HepG2 (cell line): ENCODE measurements around the gene PUS3. TPM values are rescaled to one million over a fixed set of nuclear protein-coding genes. Genes with fewer than 3 reads are reported as not detected.
A peak's percentile ranks its signal among the peaks of the same experiment; 100 is the strongest.

Experiments used
- CEBPB ChIP-seq: IDR thresholded peaks from 2 replicates; pipeline ENCODE4 v1.6.1; 2011; ENCODE audit warnings: low read depth, low read length, improper control_type of control experiment, borderline replicate concordance
- EHMT2 ChIP-seq: fragments of 200-600 bp; sonication (generic); IDR thresholded peaks from 2 replicates; pipeline ENCODE4 v1.7.0; 2017; ENCODE audit warnings: antibody characterized with exemption, low read depth, low read length, borderline replicate concordance
- FOXC1 ChIP-seq: sonication (generic); formaldehyde crosslinking; IDR thresholded peaks from 2 replicates; pipeline ENCODE4 v1.8.0; 2022; ENCODE audit warnings: mild to moderate bottlenecking, missing genetic modification reagents, borderline replicate concordance
- IKZF1 ChIP-seq: fragments of 450-650 bp; IDR thresholded peaks from 2 replicates; pipeline ENCODE4 v1.7.1; 2016
- KLF11 ChIP-seq: IDR thresholded peaks from 2 replicates; pipeline ENCODE4 v1.6.1; 2016; ENCODE audit warnings: missing compliant biosample characterization
- MATR3 ChIP-seq: sonication (generic); formaldehyde crosslinking; IDR thresholded peaks from 2 replicates; pipeline ENCODE4 v1.4.0; 2020; ENCODE audit warnings: missing genetic modification reagents
- MED1 ChIP-seq: sonication (generic); formaldehyde crosslinking; IDR thresholded peaks from 2 replicates; pipeline ENCODE4 v1.4.0; 2020; ENCODE audit warnings: missing genetic modification reagents
- NFATC3 ChIP-seq: sonication (generic); formaldehyde crosslinking; IDR thresholded peaks from 2 replicates; pipeline ENCODE4 v1.5.1; 2020; ENCODE audit warnings: mild to moderate bottlenecking, missing genetic modification reagents
- PPARG ChIP-seq: conservative IDR thresholded peaks from 2 replicates; pipeline ENCODE4 v1.6.1; 2016; ENCODE audit warnings: missing biosample characterization, missing genetic modification reagents
- SIN3A ChIP-seq: IDR thresholded peaks from 2 replicates; pipeline ENCODE4 v1.6.1; 2011; ENCODE audit warnings: low read depth, mild to moderate bottlenecking, control low read depth, low read length, borderline replicate concordance
- STAG1 ChIP-seq: sonication (generic); formaldehyde crosslinking; IDR thresholded peaks from 2 replicates; pipeline ENCODE4 v1.4.0; 2020; ENCODE audit warnings: missing genetic modification reagents
- YEATS2 ChIP-seq: sonication (generic); formaldehyde crosslinking; IDR thresholded peaks from 2 replicates; pipeline ENCODE4 v1.4.0; 2020; ENCODE audit warnings: missing genetic modification reagents, borderline replicate concordance
- ZMYM4 ChIP-seq: sonication (generic); formaldehyde crosslinking; IDR thresholded peaks from 2 replicates; pipeline ENCODE4 v1.8.1; 2023; ENCODE audit warnings: mild to moderate bottlenecking, missing genetic modification reagents
- ZNF850 ChIP-seq: sonication (generic); formaldehyde crosslinking; conservative IDR thresholded peaks from 2 replicates; pipeline ENCODE4 v1.9.0; 2021; ENCODE audit warnings: mild to moderate bottlenecking, missing genetic modification reagents
- ZSCAN12 ChIP-seq: sonication (generic); formaldehyde crosslinking; IDR thresholded peaks from 2 replicates; pipeline ENCODE4 v1.9.0; 2021; ENCODE audit warnings: mild to moderate bottlenecking, missing genetic modification reagents
- ZZZ3 ChIP-seq: sonication (generic); formaldehyde crosslinking; IDR thresholded peaks from 2 replicates; pipeline ENCODE4 v1.4.0; 2020; ENCODE audit warnings: missing genetic modification reagents, mild to moderate bottlenecking, borderline replicate concordance
- polyA plus RNA-seq, 8 experiments: library from polyadenylated mRNA; depleted of rRNA in 3 of 8; stranded (reverse) in 7 of 8; unstranded in 1 of 8; fragments of >200 nt; fragmentation: Illumina TruSeq in 4 of 8; extraction: Trizol in 4 of 8; gene quantifications; 2 replicates each; pipeline versions ENCODE4 v1.2.1 to v1.2.3, GENCODE V29; 2011 to 2016; ENCODE audit warnings: low read depth in 4 of 8, missing spikeins in 1 of 8, mixed read lengths in 1 of 8; ENCODE audit not compliant: insufficient read depth in 1 of 8
- total RNA-seq, 5 experiments: library from RNA; depleted of rRNA; stranded (reverse); fragments of >200 nt; fragmentation: Illumina TruSeq; extraction: Trizol; gene quantifications; 2 replicates each; pipeline ENCODE4 v1.2.3, GENCODE V29; 2016; ENCODE audit warnings: low read depth in 1 of 5
- TF ChIP-seq, protein P1 (sequence below): sonication (generic); formaldehyde crosslinking; IDR thresholded peaks from 2 replicates; pipeline ENCODE4 v1.8.0; 2022; ENCODE audit warnings: low read depth, missing genetic modification reagents
- TF ChIP-seq, protein P2 (sequence below): IDR thresholded peaks from 2 replicates; pipeline ENCODE4 v1.6.1; 2016; ENCODE audit warnings: missing compliant biosample characterization, missing genetic modification reagents, borderline replicate concordance
- TF ChIP-seq, protein P3 (sequence below): sonication (generic); formaldehyde crosslinking; IDR thresholded peaks from 2 replicates; pipeline ENCODE4 v1.4.0; 2020; ENCODE audit warnings: mild to moderate bottlenecking, missing genetic modification reagents
- TF ChIP-seq, protein P4 (sequence below), 2 experiments: IDR thresholded peaks; 2 replicates each; pipeline ENCODE4 v1.6.1; 2011 to 2012; ENCODE audit warnings: low read length in 2 of 2, borderline replicate concordance in 1 of 2, low read depth in 1 of 2, mild to moderate bottlenecking in 1 of 2, moderate library complexity in 1 of 2
- TF ChIP-seq, protein P5 (sequence below): sonication (generic); formaldehyde crosslinking; IDR thresholded peaks from 2 replicates; pipeline ENCODE4 v1.5.1; 2020; ENCODE audit warnings: missing genetic modification reagents, mild to moderate bottlenecking, borderline replicate concordance

PUS3 gene
- total and polyA plus RNA-seq, 2 of the 13 experiments (the other 11 are each of a cell fraction or from before 2014, with no cell fraction given): 6.0 to 18.2 TPM

DNA sequence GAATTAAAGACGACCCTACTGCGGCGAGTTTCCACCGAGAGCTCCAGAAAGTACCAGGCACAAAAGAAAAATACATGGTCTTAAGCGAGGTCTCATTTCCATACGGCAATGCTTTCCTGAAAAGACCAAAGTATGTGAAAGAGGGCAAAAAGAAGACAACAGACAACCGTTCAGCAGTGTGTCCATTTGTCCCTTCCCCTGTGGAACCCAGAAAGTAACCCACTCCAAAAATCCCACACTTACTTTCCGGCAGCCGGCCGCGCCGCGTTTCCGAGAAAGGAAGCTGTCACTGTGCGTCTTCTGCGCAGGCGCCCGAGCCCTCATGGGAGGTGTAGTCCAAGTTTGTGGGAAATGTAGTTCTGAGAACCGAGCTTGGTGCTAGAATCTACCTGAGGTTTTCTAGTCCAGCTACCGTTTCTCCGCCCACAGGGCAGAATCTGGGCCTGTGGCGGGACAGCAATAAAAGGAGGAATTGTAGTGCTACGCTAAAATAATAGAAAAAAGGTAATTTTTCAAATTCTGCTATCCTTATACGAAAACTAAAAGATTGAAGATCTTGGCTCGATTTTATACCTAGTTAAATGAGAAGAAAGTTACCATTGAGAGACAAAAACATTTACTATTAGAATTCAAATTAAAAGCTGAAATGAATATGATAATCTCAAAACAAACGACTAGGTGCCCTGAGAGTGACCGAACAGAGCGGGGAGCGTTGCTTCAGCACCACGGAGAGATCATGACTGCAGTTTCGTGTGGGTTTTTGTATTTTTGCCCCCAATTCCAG is at the start of gene PUS3 (continued):
- TF ChIP-seq, protein P1, sequence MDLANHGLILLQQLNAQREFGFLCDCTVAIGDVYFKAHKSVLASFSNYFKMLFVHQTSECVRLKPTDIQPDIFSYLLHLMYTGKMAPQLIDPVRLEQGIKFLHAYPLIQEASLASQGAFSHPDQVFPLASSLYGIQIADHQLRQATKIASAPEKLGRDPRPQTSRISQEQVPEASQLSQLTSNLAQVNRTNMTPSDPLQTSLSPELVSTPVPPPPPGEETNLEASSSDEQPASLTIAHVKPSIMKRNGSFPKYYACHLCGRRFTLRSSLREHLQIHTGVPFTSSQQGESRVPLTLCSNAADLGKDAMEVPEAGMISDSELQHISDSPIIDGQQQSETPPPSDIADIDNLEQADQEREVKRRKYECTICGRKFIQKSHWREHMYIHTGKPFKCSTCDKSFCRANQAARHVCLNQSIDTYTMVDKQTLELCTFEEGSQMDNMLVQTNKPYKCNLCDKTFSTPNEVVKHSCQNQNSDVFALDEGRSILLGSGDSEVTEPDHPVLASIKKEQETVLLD (CRISPR knock-in tag): no peak
- TF ChIP-seq, protein P2, sequence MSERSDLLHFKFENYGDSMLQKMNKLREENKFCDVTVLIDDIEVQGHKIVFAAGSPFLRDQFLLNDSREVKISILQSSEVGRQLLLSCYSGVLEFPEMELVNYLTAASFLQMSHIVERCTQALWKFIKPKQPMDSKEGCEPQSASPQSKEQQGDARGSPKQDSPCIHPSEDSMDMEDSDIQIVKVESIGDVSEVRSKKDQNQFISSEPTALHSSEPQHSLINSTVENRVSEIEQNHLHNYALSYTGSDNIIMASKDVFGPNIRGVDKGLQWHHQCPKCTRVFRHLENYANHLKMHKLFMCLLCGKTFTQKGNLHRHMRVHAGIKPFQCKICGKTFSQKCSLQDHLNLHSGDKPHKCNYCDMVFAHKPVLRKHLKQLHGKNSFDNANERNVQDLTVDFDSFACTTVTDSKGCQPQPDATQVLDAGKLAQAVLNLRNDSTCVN (CRISPR knock-in tag): no peak; the same call in 1 of the 2 replicates
- TF ChIP-seq ZSCAN12 (CRISPR knock-in tag) (no peak), KLF11 (CRISPR knock-in tag) (no peak), MATR3 (CRISPR knock-in tag) (no peak), IKZF1 (no peak), NFATC3 (CRISPR knock-in tag) (no peak), EHMT2 (peak; percentile 93), CEBPB (no peak), SIN3A (peak; percentile 85), ZNF850 (no peak), MED1 (CRISPR knock-in tag) (peak; percentile 27; the same call in 1 of the 2 replicates), PPARG (CRISPR knock-in tag) (0 out of 2 replicates have a peak, but pooled peaks have one; percentile 9), ZMYM4 (CRISPR knock-in tag) (no peak), STAG1 (CRISPR knock-in tag) (no peak), YEATS2 (CRISPR knock-in tag) (peak; percentile 82; the same call in 1 of the 2 replicates), FOXC1 (CRISPR knock-in tag) (0 out of 2 replicates have a peak, but pooled peaks have one; percentile 49), ZZZ3 (CRISPR knock-in tag) (no peak)
- TF ChIP-seq, protein P3, sequence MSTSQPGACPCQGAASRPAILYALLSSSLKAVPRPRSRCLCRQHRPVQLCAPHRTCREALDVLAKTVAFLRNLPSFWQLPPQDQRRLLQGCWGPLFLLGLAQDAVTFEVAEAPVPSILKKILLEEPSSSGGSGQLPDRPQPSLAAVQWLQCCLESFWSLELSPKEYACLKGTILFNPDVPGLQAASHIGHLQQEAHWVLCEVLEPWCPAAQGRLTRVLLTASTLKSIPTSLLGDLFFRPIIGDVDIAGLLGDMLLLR: no peak
- TF ChIP-seq, protein P4, sequence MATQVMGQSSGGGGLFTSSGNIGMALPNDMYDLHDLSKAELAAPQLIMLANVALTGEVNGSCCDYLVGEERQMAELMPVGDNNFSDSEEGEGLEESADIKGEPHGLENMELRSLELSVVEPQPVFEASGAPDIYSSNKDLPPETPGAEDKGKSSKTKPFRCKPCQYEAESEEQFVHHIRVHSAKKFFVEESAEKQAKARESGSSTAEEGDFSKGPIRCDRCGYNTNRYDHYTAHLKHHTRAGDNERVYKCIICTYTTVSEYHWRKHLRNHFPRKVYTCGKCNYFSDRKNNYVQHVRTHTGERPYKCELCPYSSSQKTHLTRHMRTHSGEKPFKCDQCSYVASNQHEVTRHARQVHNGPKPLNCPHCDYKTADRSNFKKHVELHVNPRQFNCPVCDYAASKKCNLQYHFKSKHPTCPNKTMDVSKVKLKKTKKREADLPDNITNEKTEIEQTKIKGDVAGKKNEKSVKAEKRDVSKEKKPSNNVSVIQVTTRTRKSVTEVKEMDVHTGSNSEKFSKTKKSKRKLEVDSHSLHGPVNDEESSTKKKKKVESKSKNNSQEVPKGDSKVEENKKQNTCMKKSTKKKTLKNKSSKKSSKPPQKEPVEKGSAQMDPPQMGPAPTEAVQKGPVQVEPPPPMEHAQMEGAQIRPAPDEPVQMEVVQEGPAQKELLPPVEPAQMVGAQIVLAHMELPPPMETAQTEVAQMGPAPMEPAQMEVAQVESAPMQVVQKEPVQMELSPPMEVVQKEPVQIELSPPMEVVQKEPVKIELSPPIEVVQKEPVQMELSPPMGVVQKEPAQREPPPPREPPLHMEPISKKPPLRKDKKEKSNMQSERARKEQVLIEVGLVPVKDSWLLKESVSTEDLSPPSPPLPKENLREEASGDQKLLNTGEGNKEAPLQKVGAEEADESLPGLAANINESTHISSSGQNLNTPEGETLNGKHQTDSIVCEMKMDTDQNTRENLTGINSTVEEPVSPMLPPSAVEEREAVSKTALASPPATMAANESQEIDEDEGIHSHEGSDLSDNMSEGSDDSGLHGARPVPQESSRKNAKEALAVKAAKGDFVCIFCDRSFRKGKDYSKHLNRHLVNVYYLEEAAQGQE (IDR thresholded peaks at IDR 0.05; ENCODE audit: borderline replicate concordance in 1 of 2, low read depth in 1 of 2, low read length in 2 of 2): peak; percentile 57 to 95
- TF ChIP-seq, protein P5, sequence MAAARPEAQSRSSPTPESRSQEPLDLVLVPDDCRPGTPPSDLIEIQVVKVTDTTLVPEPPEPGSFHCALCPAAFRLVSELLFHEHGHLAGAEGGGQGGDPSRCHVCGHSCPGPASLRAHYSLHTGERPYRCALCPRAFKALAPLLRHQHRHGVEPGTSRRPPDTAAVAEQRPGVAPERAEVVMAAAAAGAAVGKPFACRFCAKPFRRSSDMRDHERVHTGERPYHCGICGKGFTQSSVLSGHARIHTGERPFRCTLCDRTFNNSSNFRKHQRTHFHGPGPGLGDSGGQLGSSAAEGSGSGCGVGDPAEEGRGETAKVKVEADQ (CRISPR knock-in tag): no peak
